H1 (cell line): Measurements from ENCODE around the gene RFNG. TPM values are rescaled to one million over a fixed set of nuclear protein-coding genes. Genes with fewer than 3 reads are reported as not detected.

Experiments used
- CTCF ChIA-PET: fragments of 300-600 bp; sonication (Branson Sonifier 250); formaldehyde crosslinking; loops from one replicate; lab custom pipeline; 2021; ENCODE audit not compliant: partially characterized antibody; lab: Charles Lee
- POLR2A ChIA-PET: fragments of 300-600 bp; sonication (Branson Sonifier 250); formaldehyde crosslinking; loops from one replicate; lab custom pipeline; 2021; ENCODE audit warnings: inconsistent platforms; ENCODE audit not compliant: partially characterized antibody; lab: Charles Lee
- DNase-seq, 2 experiments: peaks; one replicate each; pipeline versions ENCODE4 v3.0.0 to v3.0.0-alpha.2; 2010 to 2022; ENCODE audit warnings: low spot score in 2 of 2, low read depth in 1 of 2, mixed read lengths in 1 of 2
- FAIRE-seq: peaks from 2 replicates; lab custom pipeline; 2011; peaks lifted over from hg19 to GRCh38; lab: Jason Lieb, UNC
- H2AFZ ChIP-seq: 2 replicates; pipeline ENCODE4 v1.8.1; 2012; ENCODE audit warnings: low read length, inconsistent platforms
- H2AK5ac ChIP-seq: 2 replicates; pipeline ENCODE4 v1.6.1; 2013; ENCODE audit warnings: low read depth, low read length
- H2BK120ac ChIP-seq: replicated peaks from 2 replicates; pipeline ENCODE3; 2013; ENCODE audit warnings: low read depth, low read length, inconsistent platforms
- H2BK12ac ChIP-seq: 2 replicates; pipeline ENCODE4 v1.6.1; 2013; ENCODE audit warnings: low read depth, low read length
- H2BK15ac ChIP-seq: 2 replicates; pipeline ENCODE4 v1.6.1; 2013; ENCODE audit warnings: low read length
- H2BK20ac ChIP-seq: 2 replicates; pipeline ENCODE4 v1.6.1; 2013; ENCODE audit warnings: low read length
- H2BK5ac ChIP-seq: 2 replicates; pipeline ENCODE4 v1.6.1; 2013; ENCODE audit warnings: low read depth, low read length
- H3K14ac ChIP-seq: 2 replicates; pipeline ENCODE4 v1.6.1; 2013; ENCODE audit warnings: inconsistent platforms; ENCODE audit not compliant: insufficient read length
- H3K18ac ChIP-seq: 2 replicates; pipeline ENCODE4 v1.6.1; 2013; ENCODE audit warnings: low read length; ENCODE audit errors: extremely low read depth
- H3K23ac ChIP-seq: 2 replicates; pipeline ENCODE4 v1.6.1; 2013; ENCODE audit warnings: inconsistent platforms; ENCODE audit not compliant: insufficient read length
- H3K23me2 ChIP-seq: 2 replicates; pipeline ENCODE4 v1.6.1; 2013; ENCODE audit warnings: low read depth, low read length
- H3K27ac ChIP-seq: 2 replicates; pipeline ENCODE4 v1.6.1; 2011; ENCODE audit warnings: low read depth, low read length, inconsistent platforms
- H3K27me3 ChIP-seq, 4 experiments: replicated peaks in 1 of 4; 1 replicate in 1 of 4; 2 replicates in 3 of 4; pipeline versions ENCODE4 v1.6.1 to v1.8.1; 2011 to 2013; ENCODE audit warnings: low read length in 3 of 4, mild to moderate bottlenecking in 3 of 4, inconsistent platforms in 2 of 4, mixed read lengths in 2 of 4, moderate library complexity in 1 of 4; ENCODE audit not compliant: control insufficient read depth in 3 of 4, insufficient read depth in 3 of 4; ENCODE audit errors: extremely low read depth in 1 of 4
- H3K36me3 ChIP-seq, 4 experiments: 2 replicates each; pipeline versions ENCODE4 v1.6.1 to v1.8.1; 2011 to 2013; ENCODE audit warnings: mild to moderate bottlenecking in 4 of 4, low read length in 3 of 4, moderate library complexity in 2 of 4, control low read depth in 1 of 4, inconsistent platforms in 1 of 4; ENCODE audit not compliant: insufficient read depth in 4 of 4, control insufficient read depth in 2 of 4
- H3K4ac ChIP-seq: replicated peaks from 2 replicates; pipeline ENCODE3; 2013; ENCODE audit warnings: low read length, low read depth, mixed read lengths, inconsistent platforms; ENCODE audit not compliant: insufficient read length
- H3K4me1 ChIP-seq, 4 experiments: replicated peaks in 1 of 4; 1 replicate in 1 of 4; 2 replicates in 3 of 4; pipeline versions ENCODE4 v1.6.1 to v1.8.1; 2011 to 2013; ENCODE audit warnings: low read length in 3 of 4, inconsistent platforms in 2 of 4, mixed read lengths in 1 of 4; ENCODE audit not compliant: insufficient read depth in 4 of 4, control insufficient read depth in 3 of 4
- H3K4me2 ChIP-seq, 2 experiments: 2 replicates each; pipeline versions ENCODE4 v1.6.1 to v1.8.1; 2011 to 2013; ENCODE audit warnings: low read depth in 2 of 2, low read length in 2 of 2, control low read depth in 1 of 2, inconsistent platforms in 1 of 2, mild to moderate bottlenecking in 1 of 2; ENCODE audit not compliant: insufficient read depth in 1 of 2
- H3K4me3 ChIP-seq, 4 experiments: fragments of 200-600, 300-600 bp in 1 of 4; sonication (generic), shearing (Covaris generic), sonication (Bioruptor Twin) in 1 of 4; 2 replicates each; pipeline versions ENCODE4 v1.5.1 to v1.8.1; 2011 to 2016; ENCODE audit warnings: low read length in 4 of 4, low read depth in 3 of 4, control low read depth in 2 of 4, inconsistent platforms in 2 of 4, mild to moderate bottlenecking in 2 of 4, mixed read lengths in 1 of 4, moderate library complexity in 1 of 4; ENCODE audit not compliant: insufficient read depth in 2 of 4; ENCODE audit errors: extremely low read depth in 1 of 4
- H3K56ac ChIP-seq: replicated peaks from 2 replicates; pipeline ENCODE3; 2013; ENCODE audit warnings: low read depth, mild to moderate bottlenecking, mixed read lengths, low read length, inconsistent platforms; ENCODE audit not compliant: insufficient read length
- H3K79me1 ChIP-seq: 2 replicates; pipeline ENCODE4 v1.6.1; 2013; ENCODE audit warnings: low read depth, low read length, control low read depth
- H3K79me2 ChIP-seq, 2 experiments: 2 replicates each; pipeline versions ENCODE4 v1.6.1 to v1.8.1; 2012 to 2013; ENCODE audit warnings: low read length in 2 of 2, mild to moderate bottlenecking in 2 of 2, inconsistent platforms in 1 of 2; ENCODE audit not compliant: insufficient read depth in 2 of 2, control insufficient read depth in 1 of 2
- H3K9ac ChIP-seq, 4 experiments: replicated peaks in 1 of 4; 1 replicate in 1 of 4; 2 replicates in 3 of 4; pipeline versions ENCODE4 v1.6.1 to v1.8.1; 2011 to 2013; ENCODE audit warnings: low read depth in 3 of 4, low read length in 3 of 4, control low read depth in 2 of 4, mild to moderate bottlenecking in 2 of 4, moderate library complexity in 2 of 4, inconsistent platforms in 1 of 4; ENCODE audit errors: extremely low read depth in 1 of 4
- H3K9me3 ChIP-seq, 2 experiments: 2 replicates each; pipeline versions ENCODE4 v1.6.1 to v1.8.1; 2012 to 2013; ENCODE audit warnings: mild to moderate bottlenecking in 2 of 2, moderate library complexity in 2 of 2, control low read depth in 1 of 2, inconsistent platforms in 1 of 2, low read depth in 1 of 2, low read length in 1 of 2, mixed read lengths in 1 of 2; ENCODE audit not compliant: insufficient read depth in 2 of 2
- H4K20me1 ChIP-seq, 2 experiments: replicated peaks in 1 of 2; 2 replicates each; pipeline versions ENCODE3 to v1.8.1; 2011 to 2013; ENCODE audit warnings: inconsistent platforms in 2 of 2, low read length in 2 of 2, mild to moderate bottlenecking in 1 of 2; ENCODE audit not compliant: insufficient read depth in 2 of 2, control insufficient read depth in 1 of 2
- H4K5ac ChIP-seq: 2 replicates; pipeline ENCODE4 v1.6.1; 2013; ENCODE audit warnings: low read length, low read depth, mixed read lengths, inconsistent platforms; ENCODE audit not compliant: insufficient read length
- H4K8ac ChIP-seq: 2 replicates; pipeline ENCODE4 v1.8.0; 2013; ENCODE audit warnings: mild to moderate bottlenecking, moderate library complexity, low read length, inconsistent platforms; ENCODE audit not compliant: insufficient read depth; ENCODE audit errors: extremely low read depth
- H4K91ac ChIP-seq: replicated peaks from 2 replicates; pipeline ENCODE3; 2013; ENCODE audit warnings: low read length, mixed read lengths, inconsistent platforms; ENCODE audit not compliant: insufficient read length
- BCL11A ChIP-seq, 2 experiments: IDR thresholded peaks; one replicate each; pipeline ENCODE4 v1.6.1; 2011; ENCODE audit warnings: low read depth in 2 of 2, low read length in 2 of 2, mild to moderate bottlenecking in 2 of 2
- POLR2AphosphoS5 ChIP-seq: IDR thresholded peaks from 2 replicates; pipeline ENCODE4 v1.6.1; 2011; ENCODE audit warnings: low read depth, low read length
- WGBS, 2 experiments: shearing (Covaris generic) in 1 of 2; methylation state at CpG; one replicate each; pipeline versions ENCODE4 v1.1.6 to v1.1.7; 2013 to 2015; ENCODE audit warnings: low lambda C conversion rate in 2 of 2, mixed read lengths in 2 of 2, inconsistent platforms in 1 of 2, low coverage in 1 of 2, missing lambda C conversion rate in 1 of 2; ENCODE audit not compliant: insufficient replicate concordance in 2 of 2, insufficient coverage in 1 of 2, insufficient read length in 1 of 2; ENCODE audit errors: extremely low coverage in 1 of 2, missing lambda C conversion rate in 1 of 2; 5-methylcytosine and 5-hydroxymethylcytosine counted together
- polyA plus RNA-seq, 7 experiments: library from polyadenylated mRNA; depleted of rRNA in 3 of 7; stranded (reverse) in 5 of 7; unstranded in 2 of 7; fragments of >200 nt in 5 of 7; fragments of 200-250 nt in 2 of 7; gene quantifications; 1 replicate in 5 of 7; 2 replicates in 1 of 7; 4 replicates in 1 of 7; pipeline versions ENCODE4 v1.2.1 to v1.2.3, GENCODE V29; 2011 to 2013; ENCODE audit warnings: missing spikeins in 2 of 7, mixed read lengths in 2 of 7
- total RNA-seq: library from RNA; stranded (reverse); fragmentation: NEBNext Ultra II Directional; extraction: Animal tissue kit (Norgen Biotek cat#: 25700); gene quantifications from 2 replicates; pipeline ENCODE4 v1.2.1, GENCODE V29; 2021
- TF ChIP-seq, protein P1 (sequence below), 3 experiments: IDR thresholded peaks; 1 replicate in 2 of 3; 2 replicates in 1 of 3; pipeline versions ENCODE4 v1.5.1 to v1.6.1; 2011; ENCODE audit warnings: low read length in 3 of 3, mild to moderate bottlenecking in 3 of 3, inconsistent platforms in 2 of 3, low read depth in 1 of 3, moderate library complexity in 1 of 3; ENCODE audit not compliant: insufficient read depth in 1 of 3; ENCODE audit errors: control extremely low read depth in 1 of 3

The RFNG gene
- total and polyA plus RNA-seq, 2 of the 8 experiments (the other 6 are each of a cell fraction or from before 2014, with no cell fraction given), result 26.7 to 28.4 TPM

DNA sequence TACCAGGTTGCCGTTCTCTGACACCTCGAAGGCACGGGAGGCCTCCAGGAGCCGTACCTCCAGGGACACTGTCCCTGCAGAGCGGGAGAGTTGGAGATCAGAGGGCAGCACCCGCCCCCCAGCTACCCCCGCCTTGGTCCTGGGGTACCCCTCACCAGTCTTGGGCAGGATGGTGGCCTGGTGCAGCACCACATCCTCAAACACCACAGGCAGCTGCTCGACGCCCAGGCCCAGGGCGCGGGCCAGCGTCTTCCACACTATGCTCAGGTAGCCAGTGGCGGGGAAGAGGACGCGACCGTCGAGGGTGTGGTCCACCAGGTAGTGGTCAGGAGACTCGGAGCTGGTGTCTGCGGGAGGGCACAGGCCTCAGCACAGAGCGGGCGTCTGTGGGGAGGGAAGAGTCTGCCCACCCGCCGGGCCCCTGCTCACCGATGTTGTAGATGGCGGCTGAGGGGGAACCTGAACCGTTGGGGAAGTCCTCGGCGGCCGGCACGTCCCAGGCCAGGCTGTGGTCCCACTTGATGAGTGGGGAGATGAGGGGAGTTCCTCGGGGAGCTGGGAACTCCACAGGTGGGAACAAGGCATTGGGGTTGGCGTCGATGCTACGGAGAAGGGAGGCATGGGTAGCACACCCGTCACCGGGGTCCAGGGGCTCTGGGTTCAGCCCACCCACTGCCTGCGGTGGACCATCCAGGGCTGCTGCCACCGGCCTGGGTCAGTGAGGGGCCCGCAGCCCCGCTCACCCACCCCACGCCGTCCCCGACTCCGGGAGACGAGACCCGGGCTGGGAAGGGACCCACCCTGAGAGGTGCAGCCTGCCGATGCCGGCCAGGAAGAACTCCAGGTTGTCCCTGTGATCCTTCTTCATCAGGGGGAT, 36.6 kb upstream of the RFNG start:
- H3K56ac ChIP-seq, result no peak overlapping the region
- H4K20me1 ChIP-seq, result peaks cover 20 to 81% of the 10 kb centered on the region in 2 experiments
- H3K14ac ChIP-seq, result no peak overlapping the region
- 94% methylated on average over 36 of the region's 48 CpGs; no CpG with 5 or more reads in 1 of the 2 experiments for WGBS, 2 experiments
- TF ChIP-seq, protein P1, sequence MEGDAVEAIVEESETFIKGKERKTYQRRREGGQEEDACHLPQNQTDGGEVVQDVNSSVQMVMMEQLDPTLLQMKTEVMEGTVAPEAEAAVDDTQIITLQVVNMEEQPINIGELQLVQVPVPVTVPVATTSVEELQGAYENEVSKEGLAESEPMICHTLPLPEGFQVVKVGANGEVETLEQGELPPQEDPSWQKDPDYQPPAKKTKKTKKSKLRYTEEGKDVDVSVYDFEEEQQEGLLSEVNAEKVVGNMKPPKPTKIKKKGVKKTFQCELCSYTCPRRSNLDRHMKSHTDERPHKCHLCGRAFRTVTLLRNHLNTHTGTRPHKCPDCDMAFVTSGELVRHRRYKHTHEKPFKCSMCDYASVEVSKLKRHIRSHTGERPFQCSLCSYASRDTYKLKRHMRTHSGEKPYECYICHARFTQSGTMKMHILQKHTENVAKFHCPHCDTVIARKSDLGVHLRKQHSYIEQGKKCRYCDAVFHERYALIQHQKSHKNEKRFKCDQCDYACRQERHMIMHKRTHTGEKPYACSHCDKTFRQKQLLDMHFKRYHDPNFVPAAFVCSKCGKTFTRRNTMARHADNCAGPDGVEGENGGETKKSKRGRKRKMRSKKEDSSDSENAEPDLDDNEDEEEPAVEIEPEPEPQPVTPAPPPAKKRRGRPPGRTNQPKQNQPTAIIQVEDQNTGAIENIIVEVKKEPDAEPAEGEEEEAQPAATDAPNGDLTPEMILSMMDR (IDR thresholded peaks at IDR 0.05; ENCODE audit: control extremely low read depth in 1 of 3, insufficient read depth in 1 of 3, low read depth in 1 of 3, low read length in 3 of 3), result no peak
- peak; percentile 43; the same call in 1 of the 2 replicates for TF ChIP-seq POLR2AphosphoS5
- no peak for TF ChIP-seq BCL11A (IDR thresholded peaks at IDR 0.05; ENCODE audit: low read depth in 2 of 2, low read length in 2 of 2)
- DNase-seq (no peak), FAIRE-seq (no peak)
- no peak overlapping the region for H3K23ac ChIP-seq
- peaks cover 0 to under 1% of the 10 kb centered on the region in 2 experiments; a peak in 1 of 4 replicates for H3K79me2 ChIP-seq
- no peak overlapping the region for H3K4me3 ChIP-seq
- ChIA-PET CTCF (interaction anchor here (0.8 to 2.4 kb wide), 6 partner anchors 8 to 68 kb away, joined by 3 to 8 read pairs (median 4); no protein-coding TSS in a partner anchor), POLR2A (interaction anchor here (0.5 to 8.8 kb wide), 10 partner anchors 10 to 390 kb away, joined by 3 to 105 read pairs (median 3); partner anchors contain the start of gene DUS1L)
- H2AK5ac ChIP-seq, result no peak overlapping the region
- no peak overlapping the region for H4K5ac ChIP-seq
- H3K36me3 ChIP-seq, result peaks cover 66 to 98% (median 91%) of the 10 kb centered on the region in 4 experiments
- H3K9me3 ChIP-seq, result no peaks in the 10 kb centered on the region
- H3K23me2 ChIP-seq, result no peaks in the 10 kb centered on the region
- H3K27ac ChIP-seq, result no peak overlapping the region
- H3K79me1 ChIP-seq, result peaks cover 11% of the 10 kb centered on the region
- no peak overlapping the region for H3K9ac ChIP-seq
- no peak overlapping the region for H2BK120ac ChIP-seq
- H3K18ac ChIP-seq, result no peak overlapping the region
- no peak overlapping the region for H4K8ac ChIP-seq
- H3K4me2 ChIP-seq, result no peak overlapping the region
- H2BK12ac ChIP-seq, result no peak overlapping the region
- H2BK20ac ChIP-seq, result no peak overlapping the region
- H3K4me1 ChIP-seq, result no peaks in the 10 kb centered on the region
- no peaks in the 10 kb centered on the region for H3K27me3 ChIP-seq
- H2BK5ac ChIP-seq, result no peak overlapping the region
- no peak overlapping the region for H4K91ac ChIP-seq
- H2AFZ ChIP-seq, result no peak overlapping the region
- H3K4ac ChIP-seq, result no peak overlapping the region
- no peak overlapping the region for H2BK15ac ChIP-seq
